HepG2 (cell line): ENCODE data around the gene NOSIP. TPM values are rescaled to one million over a fixed set of nuclear protein-coding genes. Genes with fewer than 3 reads are reported as not detected.

Experiments used
- BRCA1 ChIP-seq: sonication (generic); formaldehyde crosslinking; IDR thresholded peaks from 2 replicates; pipeline ENCODE4 v1.4.0; 2020; ENCODE audit warnings: missing genetic modification reagents
- CREB1 ChIP-seq, 2 experiments: fragments of 450-650 bp in 1 of 2; IDR thresholded peaks; 2 replicates each; pipeline ENCODE4 v1.6.1; 2016 to 2017; ENCODE audit warnings: control low read depth in 1 of 2, mild to moderate bottlenecking in 1 of 2, missing compliant biosample characterization in 1 of 2, missing genetic modification characterization in 1 of 2
- JUND ChIP-seq: sonication (generic); formaldehyde crosslinking; IDR thresholded peaks from 2 replicates; pipeline ENCODE4 v1.8.0; 2022; ENCODE audit warnings: mild to moderate bottlenecking, missing genetic modification reagents
- MED8 ChIP-seq: sonication (generic); formaldehyde crosslinking; IDR thresholded peaks from 2 replicates; pipeline ENCODE4 v1.8.1; 2023; ENCODE audit warnings: mild to moderate bottlenecking, missing genetic modification reagents; ENCODE audit not compliant: insufficient replicate concordance
- TEAD2 ChIP-seq: sonication (generic); formaldehyde crosslinking; IDR thresholded peaks from 2 replicates; pipeline ENCODE4 v1.9.0; 2021; ENCODE audit warnings: missing genetic modification reagents
- ZMAT3 ChIP-seq: sonication (generic); formaldehyde crosslinking; conservative IDR thresholded peaks from 2 replicates; pipeline ENCODE4 v1.7.0; 2021; ENCODE audit warnings: missing genetic modification reagents
- ZNF709 ChIP-seq: sonication (generic); formaldehyde crosslinking; IDR thresholded peaks from 2 replicates; pipeline ENCODE4 v1.5.0; 2020; ENCODE audit warnings: mild to moderate bottlenecking, missing genetic modification reagents
- ZNF776 ChIP-seq: sonication (generic); formaldehyde crosslinking; IDR thresholded peaks from 2 replicates; pipeline ENCODE4 v1.4.0; 2020; ENCODE audit warnings: mild to moderate bottlenecking, missing genetic modification reagents
- polyA plus RNA-seq, 8 experiments: library from polyadenylated mRNA; depleted of rRNA in 3 of 8; stranded (reverse) in 7 of 8; unstranded in 1 of 8; fragments of >200 nt; fragmentation: Illumina TruSeq in 4 of 8; extraction: Trizol in 4 of 8; gene quantifications; 2 replicates each; pipeline versions ENCODE4 v1.2.1 to v1.2.3, GENCODE V29; 2011 to 2016; ENCODE audit warnings: low read depth in 4 of 8, missing spikeins in 1 of 8, mixed read lengths in 1 of 8; ENCODE audit not compliant: insufficient read depth in 1 of 8
- total RNA-seq, 5 experiments: library from RNA; depleted of rRNA; stranded (reverse); fragments of >200 nt; fragmentation: Illumina TruSeq; extraction: Trizol; gene quantifications; 2 replicates each; pipeline ENCODE4 v1.2.3, GENCODE V29; 2016; ENCODE audit warnings: low read depth in 1 of 5
- TF ChIP-seq, protein P1 (sequence below): IDR thresholded peaks from 2 replicates; pipeline ENCODE4 v1.6.1; 2016; ENCODE audit warnings: low read depth
- TF ChIP-seq, protein P2 (sequence below): IDR thresholded peaks from 2 replicates; pipeline ENCODE4 v1.6.1; 2016
- TF ChIP-seq, protein P3 (sequence below), 2 experiments: fragments of 450-650 bp in 1 of 2; sonication (generic) in 1 of 2; formaldehyde crosslinking in 1 of 2; IDR thresholded peaks; 2 replicates each; pipeline versions ENCODE4 v1.6.1 to v1.8.0; 2016 to 2022; ENCODE audit warnings: antibody characterized with exemption in 1 of 2, mild to moderate bottlenecking in 1 of 2, missing genetic modification reagents in 1 of 2
- TF ChIP-seq, protein P4 (sequence below): sonication (generic); formaldehyde crosslinking; IDR thresholded peaks from 2 replicates; pipeline ENCODE4 v1.8.1; 2023; ENCODE audit warnings: missing genetic modification reagents, mild to moderate bottlenecking, borderline replicate concordance
- TF ChIP-seq, protein P5 (sequence below): sonication (generic); formaldehyde crosslinking; IDR thresholded peaks from 2 replicates; pipeline ENCODE4 v1.4.0; 2020; ENCODE audit warnings: missing genetic modification reagents

Gene NOSIP
- total and polyA plus RNA-seq, 2 of the 13 experiments (the other 11 are each of a cell fraction or from before 2014, with no cell fraction given): 54.3 to 78.0 TPM

DNA sequence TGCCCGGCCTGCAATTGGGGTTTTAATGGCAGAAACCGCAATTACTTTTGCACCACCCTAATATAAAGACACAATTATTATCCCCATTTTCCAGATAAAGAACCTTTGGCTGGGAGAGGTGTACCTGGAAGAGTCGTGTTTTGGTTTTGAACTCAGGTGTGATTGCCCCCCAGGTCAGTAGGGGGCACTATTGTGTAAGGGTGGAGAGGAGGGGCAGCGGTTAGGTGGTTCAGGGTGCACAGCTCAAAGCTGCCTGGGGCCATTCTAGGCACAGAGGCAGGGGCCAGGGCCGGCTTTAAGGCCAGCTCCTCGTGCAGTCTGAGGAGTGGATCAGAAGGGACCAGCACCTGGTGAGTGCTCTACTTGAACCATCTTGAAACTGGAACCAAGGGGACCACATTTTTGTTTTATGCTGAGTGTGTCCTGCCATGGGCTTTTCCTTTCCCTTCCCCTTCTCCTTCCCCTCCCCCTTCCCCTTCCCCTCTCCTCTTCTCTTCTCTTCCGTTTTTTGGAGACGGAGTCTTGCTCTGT lies 73.7 kb downstream of the NOSIP start (continued):
- TF ChIP-seq, protein P1, sequence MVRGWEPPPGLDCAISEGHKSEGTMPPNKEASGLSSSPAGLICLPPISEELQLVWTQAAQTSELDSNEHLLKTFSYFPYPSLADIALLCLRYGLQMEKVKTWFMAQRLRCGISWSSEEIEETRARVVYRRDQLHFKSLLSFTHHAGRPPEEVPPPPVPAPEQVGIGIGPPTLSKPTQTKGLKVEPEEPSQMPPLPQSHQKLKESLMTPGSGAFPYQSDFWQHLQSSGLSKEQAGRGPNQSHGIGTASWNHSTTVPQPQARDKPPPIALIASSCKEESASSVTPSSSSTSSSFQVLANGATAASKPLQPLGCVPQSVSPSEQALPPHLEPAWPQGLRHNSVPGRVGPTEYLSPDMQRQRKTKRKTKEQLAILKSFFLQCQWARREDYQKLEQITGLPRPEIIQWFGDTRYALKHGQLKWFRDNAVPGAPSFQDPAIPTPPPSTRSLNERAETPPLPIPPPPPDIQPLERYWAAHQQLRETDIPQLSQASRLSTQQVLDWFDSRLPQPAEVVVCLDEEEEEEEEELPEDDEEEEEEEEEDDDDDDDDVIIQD (CRISPR knock-in tag): 0 out of 2 replicates have a peak, but pooled peaks have one; percentile 10
- TF ChIP-seq ZNF776 (CRISPR knock-in tag) (no peak), JUND (no peak), ZMAT3 (CRISPR knock-in tag) (no peak), ZNF709 (CRISPR knock-in tag) (no peak), TEAD2 (no peak), CREB1 (IDR thresholded peaks at IDR 0.05) (no peak), CREB1 (CRISPR knock-in tag; IDR thresholded peaks at IDR 0.05) (no peak), BRCA1 (CRISPR knock-in tag) (no peak), MED8 (no peak)
- TF ChIP-seq, protein P2, sequence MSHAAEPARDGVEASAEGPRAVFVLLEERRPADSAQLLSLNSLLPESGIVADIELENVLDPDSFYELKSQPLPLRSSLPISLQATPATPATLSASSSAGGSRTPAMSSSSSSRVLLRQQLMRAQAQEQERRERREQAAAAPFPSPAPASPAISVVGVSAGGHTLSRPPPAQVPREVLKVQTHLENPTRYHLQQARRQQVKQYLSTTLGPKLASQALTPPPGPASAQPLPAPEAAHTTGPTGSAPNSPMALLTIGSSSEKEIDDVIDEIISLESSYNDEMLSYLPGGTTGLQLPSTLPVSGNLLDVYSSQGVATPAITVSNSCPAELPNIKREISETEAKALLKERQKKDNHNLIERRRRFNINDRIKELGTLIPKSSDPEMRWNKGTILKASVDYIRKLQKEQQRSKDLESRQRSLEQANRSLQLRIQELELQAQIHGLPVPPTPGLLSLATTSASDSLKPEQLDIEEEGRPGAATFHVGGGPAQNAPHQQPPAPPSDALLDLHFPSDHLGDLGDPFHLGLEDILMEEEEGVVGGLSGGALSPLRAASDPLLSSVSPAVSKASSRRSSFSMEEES (CRISPR knock-in tag): no peak
- TF ChIP-seq, protein P3, sequence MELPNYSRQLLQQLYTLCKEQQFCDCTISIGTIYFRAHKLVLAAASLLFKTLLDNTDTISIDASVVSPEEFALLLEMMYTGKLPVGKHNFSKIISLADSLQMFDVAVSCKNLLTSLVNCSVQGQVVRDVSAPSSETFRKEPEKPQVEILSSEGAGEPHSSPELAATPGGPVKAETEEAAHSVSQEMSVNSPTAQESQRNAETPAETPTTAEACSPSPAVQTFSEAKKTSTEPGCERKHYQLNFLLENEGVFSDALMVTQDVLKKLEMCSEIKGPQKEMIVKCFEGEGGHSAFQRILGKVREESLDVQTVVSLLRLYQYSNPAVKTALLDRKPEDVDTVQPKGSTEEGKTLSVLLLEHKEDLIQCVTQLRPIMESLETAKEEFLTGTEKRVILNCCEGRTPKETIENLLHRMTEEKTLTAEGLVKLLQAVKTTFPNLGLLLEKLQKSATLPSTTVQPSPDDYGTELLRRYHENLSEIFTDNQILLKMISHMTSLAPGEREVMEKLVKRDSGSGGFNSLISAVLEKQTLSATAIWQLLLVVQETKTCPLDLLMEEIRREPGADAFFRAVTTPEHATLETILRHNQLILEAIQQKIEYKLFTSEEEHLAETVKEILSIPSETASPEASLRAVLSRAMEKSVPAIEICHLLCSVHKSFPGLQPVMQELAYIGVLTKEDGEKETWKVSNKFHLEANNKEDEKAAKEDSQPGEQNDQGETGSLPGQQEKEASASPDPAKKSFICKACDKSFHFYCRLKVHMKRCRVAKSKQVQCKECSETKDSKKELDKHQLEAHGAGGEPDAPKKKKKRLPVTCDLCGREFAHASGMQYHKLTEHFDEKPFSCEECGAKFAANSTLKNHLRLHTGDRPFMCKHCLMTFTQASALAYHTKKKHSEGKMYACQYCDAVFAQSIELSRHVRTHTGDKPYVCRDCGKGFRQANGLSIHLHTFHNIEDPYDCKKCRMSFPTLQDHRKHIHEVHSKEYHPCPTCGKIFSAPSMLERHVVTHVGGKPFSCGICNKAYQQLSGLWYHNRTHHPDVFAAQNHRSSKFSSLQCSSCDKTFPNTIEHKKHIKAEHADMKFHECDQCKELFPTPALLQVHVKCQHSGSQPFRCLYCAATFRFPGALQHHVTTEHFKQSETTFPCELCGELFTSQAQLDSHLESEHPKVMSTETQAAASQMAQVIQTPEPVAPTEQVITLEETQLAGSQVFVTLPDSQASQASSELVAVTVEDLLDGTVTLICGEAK (IDR thresholded peaks at IDR 0.05): peak; percentile 79
- TF ChIP-seq, protein P3 (CRISPR knock-in tag; IDR thresholded peaks at IDR 0.05): no peak
- TF ChIP-seq, protein P4, sequence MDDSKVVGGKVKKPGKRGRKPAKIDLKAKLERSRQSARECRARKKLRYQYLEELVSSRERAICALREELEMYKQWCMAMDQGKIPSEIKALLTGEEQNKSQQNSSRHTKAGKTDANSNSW: no peak
- TF ChIP-seq, protein P5, sequence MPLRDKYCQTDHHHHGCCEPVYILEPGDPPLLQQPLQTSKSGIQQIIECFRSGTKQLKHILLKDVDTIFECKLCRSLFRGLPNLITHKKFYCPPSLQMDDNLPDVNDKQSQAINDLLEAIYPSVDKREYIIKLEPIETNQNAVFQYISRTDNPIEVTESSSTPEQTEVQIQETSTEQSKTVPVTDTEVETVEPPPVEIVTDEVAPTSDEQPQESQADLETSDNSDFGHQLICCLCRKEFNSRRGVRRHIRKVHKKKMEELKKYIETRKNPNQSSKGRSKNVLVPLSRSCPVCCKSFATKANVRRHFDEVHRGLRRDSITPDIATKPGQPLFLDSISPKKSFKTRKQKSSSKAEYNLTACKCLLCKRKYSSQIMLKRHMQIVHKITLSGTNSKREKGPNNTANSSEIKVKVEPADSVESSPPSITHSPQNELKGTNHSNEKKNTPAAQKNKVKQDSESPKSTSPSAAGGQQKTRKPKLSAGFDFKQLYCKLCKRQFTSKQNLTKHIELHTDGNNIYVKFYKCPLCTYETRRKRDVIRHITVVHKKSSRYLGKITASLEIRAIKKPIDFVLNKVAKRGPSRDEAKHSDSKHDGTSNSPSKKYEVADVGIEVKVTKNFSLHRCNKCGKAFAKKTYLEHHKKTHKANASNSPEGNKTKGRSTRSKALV (CRISPR knock-in tag): no peak
